ENCODE results near the gene DNM3.

Gene DNM3

DNA sequence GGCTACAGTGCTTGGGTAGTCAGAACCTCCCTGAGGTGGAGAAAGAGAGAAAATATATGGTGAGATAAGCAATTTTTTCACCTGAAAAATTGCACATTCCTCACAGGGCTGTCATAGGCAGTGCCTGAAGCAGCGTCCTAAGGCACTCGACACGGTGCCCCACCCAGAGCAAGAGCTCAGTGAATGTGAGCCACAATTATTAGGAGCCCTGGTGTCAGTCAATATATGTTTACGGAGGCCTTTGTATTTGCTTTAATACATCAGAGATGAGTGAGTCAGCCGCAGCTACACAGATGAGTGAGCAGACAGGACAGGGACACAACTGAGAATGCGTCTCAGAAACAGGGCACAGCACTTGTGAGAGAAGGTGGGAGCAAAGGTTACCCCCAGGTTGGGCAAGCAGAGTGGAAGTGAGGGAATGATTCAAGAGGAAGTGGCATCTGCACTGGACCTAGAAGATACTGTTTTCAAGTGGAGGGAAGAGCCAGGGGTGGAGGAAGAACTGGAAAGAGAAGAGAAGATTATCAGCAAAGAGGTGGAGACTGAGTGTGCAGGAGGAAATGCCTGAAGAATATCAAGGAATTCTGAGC, 607.8 kb downstream of the DNM3 start:
- Histone ChIP-seq H3K36me3 (replicated peaks) (no peaks in the 10 kb centered on the region), H3K4me3 (ENCODE audit: low read depth, low read length) (no peak overlapping the region), H3K27me3 (replicated peaks) (no peaks in the 10 kb centered on the region), H3K27ac (no peak overlapping the region)
- TF ChIP-seq, protein P1, sequence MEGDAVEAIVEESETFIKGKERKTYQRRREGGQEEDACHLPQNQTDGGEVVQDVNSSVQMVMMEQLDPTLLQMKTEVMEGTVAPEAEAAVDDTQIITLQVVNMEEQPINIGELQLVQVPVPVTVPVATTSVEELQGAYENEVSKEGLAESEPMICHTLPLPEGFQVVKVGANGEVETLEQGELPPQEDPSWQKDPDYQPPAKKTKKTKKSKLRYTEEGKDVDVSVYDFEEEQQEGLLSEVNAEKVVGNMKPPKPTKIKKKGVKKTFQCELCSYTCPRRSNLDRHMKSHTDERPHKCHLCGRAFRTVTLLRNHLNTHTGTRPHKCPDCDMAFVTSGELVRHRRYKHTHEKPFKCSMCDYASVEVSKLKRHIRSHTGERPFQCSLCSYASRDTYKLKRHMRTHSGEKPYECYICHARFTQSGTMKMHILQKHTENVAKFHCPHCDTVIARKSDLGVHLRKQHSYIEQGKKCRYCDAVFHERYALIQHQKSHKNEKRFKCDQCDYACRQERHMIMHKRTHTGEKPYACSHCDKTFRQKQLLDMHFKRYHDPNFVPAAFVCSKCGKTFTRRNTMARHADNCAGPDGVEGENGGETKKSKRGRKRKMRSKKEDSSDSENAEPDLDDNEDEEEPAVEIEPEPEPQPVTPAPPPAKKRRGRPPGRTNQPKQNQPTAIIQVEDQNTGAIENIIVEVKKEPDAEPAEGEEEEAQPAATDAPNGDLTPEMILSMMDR (IDR thresholded peaks at IDR 0.05; ENCODE audit: low read depth, low read length, missing control alignments), result no peak
- peak; percentile 42 for DNase-seq
- in situ Hi-C loops (cut with HindIII; ENCODE audit: low pct_ligation_motif_present, low sequenced_read_pairs), result no loop called here

DNA sequence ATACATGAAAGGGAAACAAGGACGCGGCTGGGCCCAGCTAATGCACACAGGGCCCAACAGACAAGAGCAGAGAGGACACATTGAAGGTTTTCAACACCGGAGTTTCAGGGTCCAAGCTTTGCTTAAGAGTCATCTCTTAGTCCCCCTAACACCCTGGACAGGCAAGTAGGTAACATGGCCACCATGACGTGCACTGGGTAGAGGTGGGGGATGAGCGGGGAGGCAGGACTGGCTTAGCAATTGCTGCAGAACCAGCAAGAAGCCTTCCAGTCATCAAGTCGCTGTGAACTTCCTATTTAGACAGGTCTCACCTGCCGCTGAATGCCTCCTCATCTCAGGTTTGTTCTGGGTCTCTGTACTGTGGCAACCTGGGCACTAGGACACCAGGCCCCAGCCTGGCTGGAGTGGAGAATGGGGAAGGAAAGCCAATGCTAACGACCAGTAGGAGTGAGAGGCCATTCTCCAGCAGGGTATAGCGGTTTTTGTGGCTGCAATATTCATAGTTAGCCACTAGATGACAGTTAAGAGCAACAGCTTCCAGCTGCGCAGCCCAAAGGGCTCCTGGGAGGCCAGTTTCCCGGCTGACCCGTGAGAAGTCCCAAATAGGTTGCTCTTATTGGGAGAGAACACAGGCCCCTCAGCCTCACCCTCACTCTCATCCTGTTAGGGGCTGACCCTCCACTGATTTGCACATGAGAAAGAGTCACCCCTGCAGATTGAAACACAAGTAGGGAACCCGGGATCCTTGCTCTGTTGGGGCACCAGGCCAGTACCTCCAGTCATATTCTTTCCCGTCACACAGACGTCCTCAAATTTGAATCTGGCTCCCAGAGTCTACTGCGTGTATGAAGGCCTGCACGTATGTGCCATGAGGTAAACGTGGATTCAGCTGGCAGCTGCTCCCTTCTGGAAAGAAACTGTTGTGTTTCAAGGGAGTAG, 608.6 kb downstream of the DNM3 start:
- no peak overlapping the region for H3K4me3 ChIP-seq (ENCODE audit: low read depth, low read length)
- H3K27ac ChIP-seq, result no peak overlapping the region
- no peaks in the 10 kb centered on the region for H3K27me3 ChIP-seq (replicated peaks)
- in situ Hi-C loops (cut with HindIII; ENCODE audit: low pct_ligation_motif_present, low sequenced_read_pairs), result no loop called here
- DNase-seq, result peak; percentile 56
- TF ChIP-seq, protein P1 (IDR thresholded peaks at IDR 0.05; ENCODE audit: low read depth, low read length, missing control alignments), result peak; percentile 87
- no peaks in the 10 kb centered on the region for H3K36me3 ChIP-seq (replicated peaks)

DNA sequence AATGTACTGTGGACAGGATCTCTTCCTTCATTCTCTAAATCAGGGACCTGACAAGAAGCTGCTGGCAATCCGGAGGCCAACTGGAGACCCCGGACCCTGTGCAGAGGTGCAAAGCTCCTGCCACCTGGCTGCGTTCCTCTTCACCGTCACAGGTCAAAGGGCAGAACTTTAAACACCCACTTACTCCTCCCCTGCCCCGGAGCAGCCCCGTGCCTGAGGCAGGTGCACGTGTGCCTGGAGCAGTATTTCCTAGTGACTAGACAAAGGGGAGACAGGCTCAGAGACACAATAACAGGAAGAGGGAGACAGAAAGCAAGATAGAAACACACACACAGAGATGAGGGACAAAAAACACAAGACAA, 609.2 kb downstream of the DNM3 start:
- in situ Hi-C loops (cut with HindIII; ENCODE audit: low pct_ligation_motif_present, low sequenced_read_pairs), result no loop called here
- TF ChIP-seq, protein P1 (IDR thresholded peaks at IDR 0.05; ENCODE audit: low read depth, low read length, missing control alignments), result no peak
- H3K27me3 ChIP-seq (replicated peaks), result no peaks in the 10 kb centered on the region
- no peak for DNase-seq
- H3K36me3 ChIP-seq (replicated peaks), result no peaks in the 10 kb centered on the region
- no peak overlapping the region for H3K4me3 ChIP-seq (ENCODE audit: low read depth, low read length)
- no peak overlapping the region for H3K27ac ChIP-seq

DNA sequence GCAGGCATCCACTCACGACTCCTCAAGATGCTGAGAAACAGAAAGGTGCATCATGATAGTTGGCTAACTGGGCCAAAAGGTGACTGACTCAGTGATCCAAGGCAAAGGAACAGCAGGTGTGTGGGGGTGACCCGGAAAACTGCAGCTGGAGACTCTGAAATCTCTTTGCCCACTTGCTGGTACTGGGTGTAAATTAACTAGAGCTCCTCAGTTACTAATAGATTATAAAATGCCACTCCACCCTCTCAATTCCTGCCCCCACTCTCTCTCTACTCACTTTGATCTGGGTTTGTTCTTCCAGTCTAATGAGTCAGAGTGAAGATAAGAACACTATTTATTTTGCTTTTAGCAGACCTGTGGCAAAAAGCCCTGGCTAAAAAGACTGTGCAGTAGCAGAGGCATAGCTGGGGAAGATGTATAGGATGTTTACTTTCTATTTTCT, 609.7 kb downstream of the DNM3 start:
- Histone ChIP-seq H3K4me3 (ENCODE audit: low read depth, low read length) (no peak overlapping the region), H3K36me3 (replicated peaks) (no peaks in the 10 kb centered on the region), H3K27me3 (replicated peaks) (no peaks in the 10 kb centered on the region), H3K27ac (no peak overlapping the region)
- in situ Hi-C loops (cut with HindIII; ENCODE audit: low pct_ligation_motif_present, low sequenced_read_pairs), result no loop called here
- DNase-seq, result peak; percentile 50
- TF ChIP-seq, protein P1 (IDR thresholded peaks at IDR 0.05; ENCODE audit: low read depth, low read length, missing control alignments), result no peak

DNA sequence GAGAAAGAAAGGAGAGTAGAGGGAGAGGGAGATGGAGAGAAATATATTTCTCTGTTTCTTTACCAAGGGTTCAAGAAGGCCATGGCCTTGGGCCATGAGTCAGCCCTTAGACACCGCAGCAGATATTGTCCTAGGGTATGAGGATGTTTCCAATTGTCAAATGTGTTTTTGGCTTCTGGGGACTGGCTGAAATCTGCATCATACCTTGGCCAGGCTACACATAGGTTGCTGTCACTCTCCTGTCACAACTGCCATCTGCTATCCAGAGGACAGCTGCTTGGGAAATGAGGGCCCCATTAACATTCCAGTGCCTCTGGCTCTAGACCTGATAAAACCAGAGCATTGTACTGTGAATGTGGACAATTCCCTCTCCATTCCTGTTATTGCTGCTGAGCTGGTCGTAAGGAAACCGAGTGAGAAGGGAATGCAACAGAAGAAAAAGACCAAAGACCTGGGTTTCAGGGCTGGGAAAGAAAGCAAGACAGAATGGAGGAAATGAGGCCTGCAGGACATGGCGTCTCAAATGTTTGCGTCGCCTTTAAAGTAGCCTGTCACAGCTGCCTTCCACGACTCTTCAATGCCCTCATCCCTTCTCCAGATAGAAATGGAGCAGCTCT, 611.3 kb downstream of the DNM3 start:
- TF ChIP-seq, protein P1 (IDR thresholded peaks at IDR 0.05; ENCODE audit: low read depth, low read length, missing control alignments), result no peak
- DNase-seq, result no peak
- H3K27me3 ChIP-seq (replicated peaks), result no peaks in the 10 kb centered on the region
- no peak overlapping the region for H3K4me3 ChIP-seq (ENCODE audit: low read depth, low read length)
- no peak overlapping the region for H3K27ac ChIP-seq
- in situ Hi-C loops (cut with HindIII; ENCODE audit: low pct_ligation_motif_present, low sequenced_read_pairs), result no loop called here
- H3K36me3 ChIP-seq (replicated peaks), result no peaks in the 10 kb centered on the region

Measured in brain microvascular endothelial cell (primary cell).